ENCODE measurements around the gene MFSD6. TPM values are rescaled to one million over a fixed set of nuclear protein-coding genes. Genes with fewer than 3 reads are reported as not detected.
A peak's percentile ranks its signal among the peaks of the same experiment; 100 is the strongest.

Gene MFSD6
- total RNA-seq, 4 donors from 2014 or later, result 76.3 to 99.1 (median 83.0) TPM

DNA sequence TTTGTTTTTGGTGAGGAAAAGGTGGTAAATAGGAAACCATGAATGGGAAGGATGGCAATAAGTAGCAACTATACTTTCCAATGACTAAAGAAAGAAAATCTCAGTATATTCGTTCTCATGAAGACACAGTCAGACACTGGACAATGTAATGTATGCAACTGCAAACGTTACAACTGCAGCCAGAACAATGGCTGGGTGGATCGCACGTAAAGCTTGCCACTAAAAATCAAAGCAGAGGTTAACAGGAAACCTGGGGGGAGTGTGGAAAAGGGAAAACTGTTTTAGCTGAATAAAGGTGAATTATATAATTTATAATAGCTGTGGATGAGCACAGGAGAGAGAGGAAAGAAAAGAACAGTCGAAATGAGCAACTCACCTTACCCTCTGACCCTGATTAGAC is 93.1 kb downstream of the MFSD6 start:
- Histone ChIP-seq H3K4me3 (peak overlapping the region in 1 of 4 donors; percentile 2), H3K36me3 (peaks cover 0 to 19% (median 0%) of the 10 kb centered on the region in 4 donors), H3K9me3 (no peaks in the 10 kb centered on the region), H3K27me3 (no peaks in the 10 kb centered on the region), H3K27ac (no peak overlapping the region), H3K4me1 (peaks cover 0 to 34% (median 15%) of the 10 kb centered on the region in 4 donors)
- in situ Hi-C loops (cut with MboI; ENCODE audit: low pct_ligation_motif_present in 1 of 4, low pct_unique_long_range_greater_than_20kb in 1 of 4, low sequenced_read_pairs in 3 of 4), result loop anchor here in 2 of 4 donors (25.0 kb wide), 2 partner anchors 114 to 414 kb away; no protein-coding TSS in a partner anchor
- no peak for DNase-seq
- intact Hi-C loops (cut with DNase I; ENCODE audit: low total_unique reads), result no loop called here
- 68 to 72% methylated on average over 5 of the region's 5 CpGs for WGBS, 2 donors (ENCODE audit: low coverage in 1 of 2)
- TF ChIP-seq POLR2A (IDR thresholded peaks at IDR 0.05), result no peak
- TF ChIP-seq, protein P1, sequence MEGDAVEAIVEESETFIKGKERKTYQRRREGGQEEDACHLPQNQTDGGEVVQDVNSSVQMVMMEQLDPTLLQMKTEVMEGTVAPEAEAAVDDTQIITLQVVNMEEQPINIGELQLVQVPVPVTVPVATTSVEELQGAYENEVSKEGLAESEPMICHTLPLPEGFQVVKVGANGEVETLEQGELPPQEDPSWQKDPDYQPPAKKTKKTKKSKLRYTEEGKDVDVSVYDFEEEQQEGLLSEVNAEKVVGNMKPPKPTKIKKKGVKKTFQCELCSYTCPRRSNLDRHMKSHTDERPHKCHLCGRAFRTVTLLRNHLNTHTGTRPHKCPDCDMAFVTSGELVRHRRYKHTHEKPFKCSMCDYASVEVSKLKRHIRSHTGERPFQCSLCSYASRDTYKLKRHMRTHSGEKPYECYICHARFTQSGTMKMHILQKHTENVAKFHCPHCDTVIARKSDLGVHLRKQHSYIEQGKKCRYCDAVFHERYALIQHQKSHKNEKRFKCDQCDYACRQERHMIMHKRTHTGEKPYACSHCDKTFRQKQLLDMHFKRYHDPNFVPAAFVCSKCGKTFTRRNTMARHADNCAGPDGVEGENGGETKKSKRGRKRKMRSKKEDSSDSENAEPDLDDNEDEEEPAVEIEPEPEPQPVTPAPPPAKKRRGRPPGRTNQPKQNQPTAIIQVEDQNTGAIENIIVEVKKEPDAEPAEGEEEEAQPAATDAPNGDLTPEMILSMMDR (IDR thresholded peaks at IDR 0.05), result no peak
- no peak for TF ChIP-seq EP300 (IDR thresholded peaks at IDR 0.05; ENCODE audit: low read depth)
- no peak for TF ChIP-seq POLR2AphosphoS5 (IDR thresholded peaks at IDR 0.05)

DNA sequence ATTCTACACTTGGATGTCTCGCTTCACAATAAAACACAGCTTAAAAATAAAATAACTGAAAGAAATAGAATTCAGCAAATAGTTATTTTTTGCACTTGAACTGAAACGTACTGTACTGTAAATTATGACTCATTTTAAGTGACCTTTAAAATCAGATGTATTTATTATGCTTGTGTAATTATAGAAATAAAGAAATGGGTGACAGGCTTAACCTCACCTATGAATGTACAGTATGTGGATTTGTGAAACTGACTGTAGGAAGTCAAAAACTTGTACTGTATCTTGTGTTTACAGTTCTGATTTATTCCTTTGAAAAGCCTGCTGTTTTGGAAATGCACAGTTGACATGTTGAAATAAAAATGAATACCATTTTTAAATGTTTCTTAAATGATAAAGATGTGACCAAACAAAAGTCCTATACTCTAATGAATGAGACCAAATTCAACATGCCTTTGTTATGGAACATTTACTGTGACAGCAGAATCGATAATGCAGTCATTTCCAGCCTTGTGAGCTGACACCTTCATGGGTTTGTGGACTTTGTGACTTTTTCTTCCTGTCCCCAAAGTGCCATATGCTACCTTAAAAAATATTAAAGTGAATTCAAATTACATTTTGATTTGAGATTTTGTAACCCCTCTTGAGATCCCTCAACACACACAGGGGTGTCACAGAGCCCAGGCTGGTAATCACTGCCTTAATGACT is 93.7 kb downstream of the MFSD6 start:
- 58 to 64% methylated on average over 3 of the region's 3 CpGs for WGBS, 2 donors (ENCODE audit: low coverage in 1 of 2)
- Histone ChIP-seq H3K27me3 (no peaks in the 10 kb centered on the region), H3K4me3 (no peak overlapping the region), H3K27ac (peak overlapping the region in 1 of 4 donors; percentile 25), H3K9me3 (no peaks in the 10 kb centered on the region), H3K36me3 (peaks cover 0 to 19% (median 0%) of the 10 kb centered on the region in 4 donors), H3K4me1 (peaks cover 0 to 40% (median 18%) of the 10 kb centered on the region in 4 donors)
- in situ Hi-C loops (cut with MboI; ENCODE audit: low pct_ligation_motif_present in 1 of 4, low pct_unique_long_range_greater_than_20kb in 1 of 4, low sequenced_read_pairs in 3 of 4) (loop anchor here in 2 of 4 donors (25.0 kb wide), 2 partner anchors 115 to 415 kb away; no protein-coding TSS in a partner anchor), intact Hi-C loops (cut with DNase I; ENCODE audit: low total_unique reads) (no loop called here)
- no peak for DNase-seq
- TF ChIP-seq POLR2AphosphoS5 (IDR thresholded peaks at IDR 0.05), result no peak
- TF ChIP-seq, protein P1 (IDR thresholded peaks at IDR 0.05), result no peak
- TF ChIP-seq POLR2A (IDR thresholded peaks at IDR 0.05), result no peak
- no peak for TF ChIP-seq EP300 (IDR thresholded peaks at IDR 0.05; ENCODE audit: low read depth)

DNA sequence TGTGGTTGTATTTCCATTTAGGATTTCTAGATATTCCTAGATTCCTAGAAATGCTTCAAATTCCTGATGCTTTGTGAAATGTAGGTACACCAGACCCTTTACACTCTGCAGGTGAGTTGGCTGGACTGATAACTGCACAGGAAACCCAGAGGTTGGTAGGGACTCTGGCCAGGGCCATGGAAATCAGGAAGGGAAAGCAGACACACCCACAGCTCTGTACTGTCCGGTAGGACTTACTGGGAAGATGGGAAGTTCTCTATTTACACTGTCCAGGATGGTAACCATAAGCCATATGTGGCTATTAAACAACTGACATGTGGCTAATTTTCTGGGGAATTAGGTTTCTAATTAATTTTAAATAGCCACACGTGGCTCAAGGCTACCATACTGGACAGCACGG is 94.9 kb downstream of the MFSD6 start:
- Histone ChIP-seq H3K36me3 (peaks cover 0 to 7% (median 0%) of the 10 kb centered on the region in 4 donors), H3K4me3 (no peak overlapping the region), H3K4me1 (peaks cover 0 to 50% (median 22%) of the 10 kb centered on the region in 4 donors), H3K27me3 (no peaks in the 10 kb centered on the region), H3K27ac (peak overlapping the region in 2 of 4 donors; percentile 25 to 47), H3K9me3 (no peaks in the 10 kb centered on the region)
- intact Hi-C loops (cut with DNase I; ENCODE audit: low total_unique reads), result no loop called here
- in situ Hi-C loops (cut with MboI; ENCODE audit: low pct_ligation_motif_present in 1 of 4, low pct_unique_long_range_greater_than_20kb in 1 of 4, low sequenced_read_pairs in 3 of 4), result loop anchor here in 2 of 4 donors (25.0 kb wide), 2 partner anchors 116 to 416 kb away; no protein-coding TSS in a partner anchor
- TF ChIP-seq POLR2A (IDR thresholded peaks at IDR 0.05), result no peak
- DNase-seq, result no peak
- WGBS, 2 donors (ENCODE audit: low coverage in 1 of 2), result 80 to 100% methylated on average over 1 to 3 of the region's 3 CpGs

DNA sequence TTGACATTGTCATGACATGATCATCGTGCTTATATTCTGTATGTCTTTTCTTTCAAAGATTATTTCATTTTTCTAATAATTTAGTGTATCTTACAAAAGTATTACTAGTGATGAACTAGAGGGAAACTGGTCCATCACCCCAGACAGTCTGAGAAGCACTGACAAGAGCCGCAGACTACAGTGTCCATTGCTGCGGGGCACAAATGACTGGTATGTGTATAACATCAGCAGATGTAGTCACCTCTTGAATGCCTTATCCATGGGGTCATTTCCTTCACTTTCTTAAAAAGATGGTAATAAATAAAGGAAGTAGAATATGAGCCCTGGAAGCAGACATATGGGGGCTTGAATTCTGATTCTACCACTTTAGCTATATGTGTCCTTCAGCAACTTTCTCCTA is 96.8 kb downstream of the MFSD6 start:
- Histone ChIP-seq H3K4me3 (no peak overlapping the region), H3K27me3 (no peaks in the 10 kb centered on the region), H3K4me1 (peaks cover 0 to 50% (median 33%) of the 10 kb centered on the region in 4 donors), H3K36me3 (peaks cover 0 to 2% (median 0%) of the 10 kb centered on the region in 4 donors), H3K27ac (peak overlapping the region in 1 of 4 donors; percentile 73), H3K9me3 (no peaks in the 10 kb centered on the region)
- 100% methylated on average over 3 of the region's 3 CpGs for WGBS, 2 donors (ENCODE audit: low coverage in 1 of 2)
- in situ Hi-C loops (cut with MboI; ENCODE audit: low pct_ligation_motif_present in 1 of 4, low pct_unique_long_range_greater_than_20kb in 1 of 4, low sequenced_read_pairs in 3 of 4), result loop anchor here in 2 of 4 donors (25.0 kb wide), 2 partner anchors 118 to 418 kb away; no protein-coding TSS in a partner anchor
- intact Hi-C loops (cut with DNase I; ENCODE audit: low total_unique reads), result no loop called here
- DNase-seq, result no peak
- TF ChIP-seq, protein P1 (IDR thresholded peaks at IDR 0.05), result no peak
- no peak for TF ChIP-seq EP300 (IDR thresholded peaks at IDR 0.05; ENCODE audit: low read depth)
- TF ChIP-seq POLR2A (IDR thresholded peaks at IDR 0.05), result no peak
- TF ChIP-seq POLR2AphosphoS5 (IDR thresholded peaks at IDR 0.05), result no peak
